Sigmoid colon (tissue), 4 donors: ENCODE measurements around the gene SRSF8.

Source experiments
- CTCF ChIP-seq, 4 experiments: fragments of 450-650 bp in 3 of 4; fragments of 200-600 bp in 1 of 4; IDR thresholded peaks; one replicate each; pipeline ENCODE4 v1.5.1; 2016 to 2019; ENCODE audit warnings: antibody characterized with exemption in 4 of 4, mild to moderate bottlenecking in 3 of 4, moderate library complexity in 2 of 4
- EP300 ChIP-seq, 4 donors: sonication (generic); formaldehyde crosslinking; IDR thresholded peaks; one replicate each; pipeline ENCODE4 v1.6.1; 2017; ENCODE audit warnings: antibody characterized with exemption in 4 of 4
- POLR2A ChIP-seq, 2 donors: fragments of 450-650 bp; IDR thresholded peaks; one replicate each; pipeline ENCODE4 v1.6.1; 2016; ENCODE audit warnings: antibody characterized with exemption in 2 of 2, mild to moderate bottlenecking in 2 of 2, moderate library complexity in 2 of 2

- TF ChIP-seq EP300 (IDR thresholded peaks at IDR 0.05) (no peak), CTCF (IDR thresholded peaks at IDR 0.05) (no peak), POLR2A (IDR thresholded peaks at IDR 0.05) (no peak)
Measured at GRCh38 chr11:95035316-95035715, 31.4 kb upstream of the SRSF8 start.
